HEK293 (cell line): ENCODE results near the gene ZNF616.

ENCODE experiments used
- CTCF ChIA-PET: fragments of 350-600 bp; formaldehyde crosslinking; extraction: SDS; loops from one replicate; lab custom pipeline; 2021; ENCODE audit warnings: antibody characterized with exemption; lab: Yijun Ruan, JAX
- POLR2A ChIA-PET: fragments of 300-600 bp; formaldehyde crosslinking; extraction: SDS; loops from one replicate; lab custom pipeline; 2020; ENCODE audit warnings: antibody characterized with exemption, inconsistent platforms; lab: Yijun Ruan, JAX
- H3K27ac ChIP-seq: fragments of 200-500 bp; sonication (Bioruptor generic); 2 replicates; pipeline ENCODE4 v1.5.1; 2014; ENCODE audit warnings: low read depth, low read length, control low read depth, inconsistent platforms; ENCODE audit errors: extremely low read depth
- H3K36me3 ChIP-seq, 2 experiments: fragments of 200-500 bp in 1 of 2; sonication (Bioruptor generic) in 1 of 2; 1 replicate in 1 of 2; 2 replicates in 1 of 2; pipeline ENCODE4 v1.5.1; 2014 to 2017; ENCODE audit warnings: inconsistent platforms in 2 of 2, low read length in 2 of 2; ENCODE audit not compliant: control insufficient read depth in 2 of 2, insufficient read depth in 1 of 2
- H3K4me1 ChIP-seq: fragments of 200-500 bp; sonication (Bioruptor generic); 2 replicates; pipeline ENCODE4 v1.5.1; 2014; ENCODE audit warnings: mild to moderate bottlenecking, low read length, inconsistent platforms; ENCODE audit not compliant: control insufficient read depth, insufficient read depth
- H3K4me3 ChIP-seq: 2 replicates; pipeline ENCODE4 v1.5.1; 2011; ENCODE audit warnings: low read depth, mild to moderate bottlenecking, control low read depth, low read length, moderate library complexity
- H3K9me3 ChIP-seq: fragments of 200-500 bp; sonication (Bioruptor generic); 2 replicates; pipeline ENCODE4 v1.5.1; 2014; ENCODE audit warnings: low read depth, low read length, inconsistent platforms; ENCODE audit not compliant: control insufficient read depth, insufficient read depth
- BCL6B ChIP-seq: fragments of 450-650 bp; formaldehyde crosslinking; IDR thresholded peaks from 2 replicates; pipeline ENCODE4 v1.5.1; 2017; ENCODE audit warnings: missing biosample characterization, missing genetic modification characterization
- HOXC10 ChIP-seq: sonication (generic); formaldehyde crosslinking; IDR thresholded peaks from 2 replicates; pipeline ENCODE4 v1.8.1; 2023; ENCODE audit warnings: mild to moderate bottlenecking, missing genetic modification reagents
- PRDM10 ChIP-seq: fragments of 450-650 bp; formaldehyde crosslinking; IDR thresholded peaks from 2 replicates; pipeline ENCODE4 v1.5.1; 2016; ENCODE audit warnings: missing biosample characterization, missing genetic modification characterization
- SETDB1 ChIP-seq: IDR thresholded peaks from one replicate; pipeline ENCODE4 v1.6.1; 2017; ENCODE audit warnings: mild to moderate bottlenecking, low read length, moderate library complexity, mixed read lengths; ENCODE audit not compliant: insufficient read length
- SP2 ChIP-seq: fragments of 450-650 bp; formaldehyde crosslinking; IDR thresholded peaks from 2 replicates; pipeline ENCODE4 v1.5.1; 2016; ENCODE audit warnings: missing biosample characterization, missing genetic modification characterization
- ZBTB1 ChIP-seq: fragments of 450-650 bp; formaldehyde crosslinking; IDR thresholded peaks from 2 replicates; pipeline ENCODE4 v1.5.1; 2016; ENCODE audit warnings: missing biosample characterization, missing genetic modification characterization
- ZBTB11 ChIP-seq: fragments of 450-650 bp; formaldehyde crosslinking; conservative IDR thresholded peaks from 2 replicates; pipeline ENCODE4 v1.5.1; 2016; ENCODE audit warnings: low read depth, missing biosample characterization, missing genetic modification characterization
- ZBTB20 ChIP-seq: fragments of 450-650 bp; formaldehyde crosslinking; IDR thresholded peaks from 2 replicates; pipeline ENCODE4 v1.5.1; 2016; ENCODE audit warnings: missing biosample characterization, missing genetic modification characterization
- ZBTB49 ChIP-seq: fragments of 450-650 bp; formaldehyde crosslinking; IDR thresholded peaks from 2 replicates; pipeline ENCODE4 v1.5.1; 2016; ENCODE audit warnings: missing biosample characterization, missing genetic modification characterization, low read depth
- ZNF148 ChIP-seq: fragments of 450-650 bp; formaldehyde crosslinking; IDR thresholded peaks from 2 replicates; pipeline ENCODE4 v1.5.0; 2017; ENCODE audit warnings: missing biosample characterization, missing genetic modification characterization, borderline replicate concordance
- ZNF266 ChIP-seq: fragments of 450-650 bp; formaldehyde crosslinking; IDR thresholded peaks from 2 replicates; pipeline ENCODE4 v1.5.1; 2016; ENCODE audit warnings: missing biosample characterization, missing genetic modification characterization, low read depth
- ZNF350 ChIP-seq: fragments of 450-650 bp; formaldehyde crosslinking; IDR thresholded peaks from 2 replicates; pipeline ENCODE4 v1.5.0; 2017; ENCODE audit warnings: missing biosample characterization, mild to moderate bottlenecking, missing genetic modification characterization
- ZNF362 ChIP-seq: fragments of 450-650 bp; formaldehyde crosslinking; IDR thresholded peaks from 2 replicates; pipeline ENCODE4 v1.5.1; 2016; ENCODE audit warnings: missing biosample characterization, missing genetic modification characterization
- ZNF398 ChIP-seq: fragments of 450-650 bp; formaldehyde crosslinking; IDR thresholded peaks from 2 replicates; pipeline ENCODE4 v1.5.1; 2017; ENCODE audit warnings: missing biosample characterization, missing genetic modification characterization
- ZNF473 ChIP-seq: fragments of 450-650 bp; formaldehyde crosslinking; IDR thresholded peaks from 2 replicates; pipeline ENCODE4 v1.5.1; 2017; ENCODE audit warnings: missing biosample characterization, missing genetic modification characterization
- ZNF501 ChIP-seq: fragments of 450-650 bp; formaldehyde crosslinking; IDR thresholded peaks from 2 replicates; pipeline ENCODE4 v1.5.1; 2016; ENCODE audit warnings: missing biosample characterization, missing genetic modification characterization
- ZNF785 ChIP-seq: fragments of 450-650 bp; formaldehyde crosslinking; IDR thresholded peaks from 2 replicates; pipeline ENCODE4 v1.5.1; 2016; ENCODE audit warnings: missing biosample characterization, missing genetic modification characterization
- ZSCAN4 ChIP-seq: fragments of 450-650 bp; formaldehyde crosslinking; IDR thresholded peaks from 2 replicates; pipeline ENCODE4 v1.5.1; 2017; ENCODE audit warnings: missing biosample characterization, missing genetic modification characterization

ZNF616 gene

GRCh38 chr19:52138983-52139251, 821 bp downstream of the ZNF616 start:
- H3K4me3 ChIP-seq: peak overlapping the region; percentile 57
- peaks cover 8% of the 10 kb centered on the region for H3K9me3 ChIP-seq
- H3K27ac ChIP-seq: peak overlapping the region; percentile 73; the same call in 1 of the 2 replicates
- ChIA-PET CTCF (interaction anchor here (0.6 to 1.4 kb wide), 13 partner anchors 15 to 1371 kb away, joined by 3 to 13 read pairs (median 3); no protein-coding TSS in a partner anchor), POLR2A (interaction anchor here (2.3 kb wide), 1 partner anchor 50 kb away, joined by 17 read pairs; the partner anchor contains the start of gene PPP2R1A)
- peaks cover 0 to 13% of the 10 kb centered on the region in 2 experiments; a peak in 2 of 3 replicates for H3K36me3 ChIP-seq
- H3K4me1 ChIP-seq: no peaks in the 10 kb centered on the region
- peak; percentile 56; the same call in 1 of the 2 replicates for TF ChIP-seq ZBTB20 (tag by site-specific recombination)
- TF ChIP-seq ZNF785 (tag by site-specific recombination): no peak
- no peak for TF ChIP-seq ZNF473
- TF ChIP-seq ZBTB1 (tag by site-specific recombination): no peak
- TF ChIP-seq ZNF501 (tag by site-specific recombination): no peak
- TF ChIP-seq ZNF350 (tag by site-specific recombination): no peak
- TF ChIP-seq SETDB1: no peak
- no peak for TF ChIP-seq ZNF266 (tag by site-specific recombination)
- no peak for TF ChIP-seq ZBTB49 (tag by site-specific recombination)
- TF ChIP-seq ZSCAN4 (tag by site-specific recombination): no peak
- TF ChIP-seq ZNF398 (tag by site-specific recombination): peak; percentile 72
- no peak for TF ChIP-seq ZNF148 (tag by site-specific recombination)
- no peak for TF ChIP-seq BCL6B (tag by site-specific recombination)
- no peak for TF ChIP-seq HOXC10 (CRISPR knock-in tag)
- TF ChIP-seq SP2 (tag by site-specific recombination): 0 out of 2 replicates have a peak, but pooled peaks have one; percentile 18
- no peak for TF ChIP-seq ZNF362
- no peak; the same call in 1 of the 2 replicates for TF ChIP-seq PRDM10 (tag by site-specific recombination)
- TF ChIP-seq ZBTB11 (tag by site-specific recombination): no peak; the same call in 1 of the 2 replicates
